K562 (cell line): ENCODE data around the gene MAPK8IP1. TPM values are rescaled to one million over a fixed set of nuclear protein-coding genes. Genes with fewer than 3 reads are reported as not detected.

ENCODE experiments used
- ATAC-seq: fragments of 200-7000 bp; cut with Tn5 transposase; 3 replicates; pipeline ENCODE4 v1.9.1; 2020; ENCODE audit warnings: moderate library complexity
- BruUV-seq: library from RNA; stranded (reverse); fragments of 400-500 nt; replicated peaks from 2 replicates; lab custom pipeline; 2021; lab: Mats Ljungman, UMichigan
- CTCF ChIA-PET: fragments of 300-600 bp; formaldehyde crosslinking; extraction: SDS; loops from one replicate; lab custom pipeline; 2021; ENCODE audit warnings: low intra/inter-chr PET ratio; lab: Yijun Ruan, JAX
- POLR2A ChIA-PET: fragments of 300-600, 350-650 bp; sonication (Branson Sonifier 250); formaldehyde crosslinking; extraction: SDS; loops from one replicate; lab custom pipeline; 2021; ENCODE audit warnings: antibody characterized with exemption, inconsistent platforms; lab: Yijun Ruan, JAX
- DNase-seq, 4 experiments: peaks; one replicate each; pipeline versions ENCODE4 v3.0.0 to v3.0.0-alpha.2; 2011 to 2018; ENCODE audit warnings: low spot score in 3 of 4, mixed read lengths in 3 of 4; ENCODE audit errors: extremely low read depth in 1 of 4
- FAIRE-seq: peaks from 2 replicates; lab custom pipeline; 2011; peaks lifted over from hg19 to GRCh38; lab: Jason Lieb, UNC
- H2AFZ ChIP-seq: 2 replicates; pipeline ENCODE4 v1.6.0; 2011; ENCODE audit warnings: low read depth, low read length, control low read depth, inconsistent platforms
- H3K27ac ChIP-seq: fragments of 200-600 bp; 3 replicates; pipeline ENCODE4 v1.8.0; 2011; ENCODE audit warnings: low read depth, mild to moderate bottlenecking, control low read depth, inconsistent platforms, low read length, moderate library complexity, mixed read lengths; ENCODE audit errors: extremely low read depth
- H3K27me3 ChIP-seq, 2 experiments: fragments of 300-600 bp in 1 of 2; 2 replicates in 1 of 2; 3 replicates in 1 of 2; pipeline versions ENCODE4 v1.6.0 to v1.8.0; 2011; ENCODE audit warnings: inconsistent platforms in 2 of 2, low read length in 2 of 2, mild to moderate bottlenecking in 1 of 2, mixed read lengths in 1 of 2, moderate library complexity in 1 of 2; ENCODE audit not compliant: control insufficient read depth in 2 of 2, insufficient read depth in 2 of 2
- H3K36me3 ChIP-seq: fragments of 300-600 bp; 3 replicates; pipeline ENCODE4 v1.8.0; 2011; ENCODE audit warnings: mild to moderate bottlenecking, low read length, inconsistent platforms; ENCODE audit not compliant: control insufficient read depth, insufficient read depth
- H3K4me1 ChIP-seq, 2 experiments: fragments of 200-600 bp in 1 of 2; replicated peaks in 1 of 2; 2 replicates in 1 of 2; 3 replicates in 1 of 2; pipeline versions ENCODE4 v1.5.1 to v1.8.0; 2011; ENCODE audit warnings: inconsistent platforms in 2 of 2, low read length in 2 of 2, mild to moderate bottlenecking in 1 of 2, mixed read lengths in 1 of 2, moderate library complexity in 1 of 2; ENCODE audit not compliant: control insufficient read depth in 2 of 2, insufficient read depth in 2 of 2
- H3K4me2 ChIP-seq: 2 replicates; pipeline ENCODE4 v1.6.1; 2011; ENCODE audit warnings: low read length, control low read depth, inconsistent platforms, mixed read lengths; ENCODE audit not compliant: insufficient read depth
- H3K4me3 ChIP-seq: fragments of 200-600 bp; sonication (generic), shearing (Covaris generic); 2 replicates; pipeline ENCODE4 v1.5.1; 2016; ENCODE audit warnings: control low read depth, inconsistent platforms
- H3K79me2 ChIP-seq: fragments of 200-600 bp; 3 replicates; pipeline ENCODE4 v1.8.0; 2011; ENCODE audit warnings: low read length, inconsistent platforms; ENCODE audit not compliant: control insufficient read depth, insufficient read depth
- H3K9ac ChIP-seq, 2 experiments: 2 replicates each; pipeline versions ENCODE4 v1.6.0 to v1.6.1; 2011; ENCODE audit warnings: low read depth in 2 of 2, low read length in 2 of 2, control low read depth in 1 of 2, inconsistent platforms in 1 of 2, mild to moderate bottlenecking in 1 of 2, mixed read lengths in 1 of 2; ENCODE audit not compliant: insufficient read depth in 1 of 2
- H3K9me1 ChIP-seq: one replicate; pipeline ENCODE4 v1.6.0; 2011; ENCODE audit warnings: inconsistent platforms, mild to moderate bottlenecking, low read length, moderate library complexity; ENCODE audit not compliant: control insufficient read depth, insufficient read depth
- H3K9me3 ChIP-seq: replicated peaks from 2 replicates; pipeline ENCODE4 v1.5.1; 2011; ENCODE audit warnings: low read depth, low read length, inconsistent platforms; ENCODE audit not compliant: control insufficient read depth, insufficient read depth
- H4K20me1 ChIP-seq: replicated peaks from 2 replicates; pipeline ENCODE4 v1.6.1; 2011; ENCODE audit warnings: low read length, inconsistent platforms, mixed read lengths; ENCODE audit not compliant: control insufficient read depth, insufficient read depth
- BDP1 ChIP-seq: IDR thresholded peaks from 3 replicates; pipeline ENCODE4 v1.6.1; 2011; ENCODE audit not compliant: insufficient read length, insufficient read depth
- CHCHD3 ChIP-seq: fragments of 250-450 bp; sonication (Bioruptor Pico); IDR thresholded peaks from 2 replicates; pipeline ENCODE4 v2.1.2; 2022; ENCODE audit warnings: mild to moderate bottlenecking
- CREBBP ChIP-seq: IDR thresholded peaks from one replicate; pipeline ENCODE4 v1.6.1; 2012; ENCODE audit warnings: low read depth, mild to moderate bottlenecking, control low read depth, inconsistent platforms, low read length
- EGR1 ChIP-seq: fragments of 450-650 bp; conservative IDR thresholded peaks from 2 replicates; pipeline ENCODE4 v1.6.1; 2017; ENCODE audit warnings: mild to moderate bottlenecking
- ELF2 ChIP-seq: fragments of 250-450 bp; sonication (Bioruptor Pico); IDR thresholded peaks from 2 replicates; pipeline ENCODE4 v1.5.0; 2021; ENCODE audit warnings: mild to moderate bottlenecking
- FOXM1 ChIP-seq, 2 experiments: fragments of 450-650 bp in 1 of 2; sonication (generic) in 1 of 2; formaldehyde crosslinking in 1 of 2; IDR thresholded peaks; 2 replicates each; pipeline versions ENCODE4 v1.6.1 to v1.9.0; 2017 to 2022; ENCODE audit warnings: low read depth in 2 of 2, mild to moderate bottlenecking in 2 of 2, missing genetic modification reagents in 1 of 2, moderate library complexity in 1 of 2
- GABPB2 ChIP-seq: fragments of 250-450 bp; sonication (Bioruptor Pico); conservative IDR thresholded peaks from 2 replicates; pipeline ENCODE4 v1.5.1; 2021; ENCODE audit warnings: mild to moderate bottlenecking
- GMEB1 ChIP-seq: fragments of 250-450 bp; sonication (Bioruptor Pico); IDR thresholded peaks from 2 replicates; pipeline ENCODE4 v1.4.0; 2020; ENCODE audit warnings: mild to moderate bottlenecking
- KLF6 ChIP-seq: fragments of 250-450 bp; sonication (Bioruptor Pico); IDR thresholded peaks from 2 replicates; pipeline ENCODE4 v1.4.0; 2020; ENCODE audit warnings: mild to moderate bottlenecking, moderate library complexity, borderline replicate concordance
- MIER1 ChIP-seq: fragments of 450-650 bp; IDR thresholded peaks from 2 replicates; pipeline ENCODE4 v1.6.1; 2016; ENCODE audit warnings: antibody characterized with exemption, mild to moderate bottlenecking, low read depth
- POLR2G ChIP-seq: fragments of 200-400 bp; formaldehyde crosslinking; IDR thresholded peaks from 2 replicates; pipeline ENCODE4 v1.6.1; 2017; ENCODE audit warnings: low read depth, mild to moderate bottlenecking, antibody characterized with exemption, low read length, moderate library complexity
- SLC30A9 ChIP-seq: fragments of 250-450 bp; sonication (Bioruptor Pico); IDR thresholded peaks from 2 replicates; pipeline ENCODE4 v1.8.0; 2022; ENCODE audit warnings: mild to moderate bottlenecking, moderate library complexity
- SMARCE1 ChIP-seq: fragments of 450-650 bp; IDR thresholded peaks from 2 replicates; pipeline ENCODE4 v1.7.1; 2016; ENCODE audit warnings: mild to moderate bottlenecking
- SP2 ChIP-seq: IDR thresholded peaks from 2 replicates; pipeline ENCODE4 v1.6.1; 2011; ENCODE audit warnings: mild to moderate bottlenecking, low read depth, low read length, moderate library complexity; ENCODE audit not compliant: poor library complexity, severe bottlenecking; ENCODE audit errors: extremely low read depth
- TAF15 ChIP-seq: fragments of 200-400 bp; formaldehyde crosslinking; IDR thresholded peaks from 2 replicates; pipeline ENCODE4 v1.6.1; 2017; ENCODE audit warnings: mild to moderate bottlenecking, low read depth, low read length, moderate library complexity
- XRCC3 ChIP-seq: fragments of 450-650 bp; IDR thresholded peaks from 2 replicates; pipeline ENCODE4 v1.6.1; 2017; ENCODE audit warnings: mild to moderate bottlenecking, moderate library complexity
- ZNF197 ChIP-seq: fragments of 200-800 bp; sonication (Bioruptor generic); IDR thresholded peaks from 2 replicates; pipeline ENCODE4 v1.6.1; 2016; ENCODE audit warnings: low read depth, missing genetic modification characterization, missing compliant biosample characterization
- ZNF280B ChIP-seq: fragments of 250-450 bp; sonication (Bioruptor Pico); IDR thresholded peaks from 2 replicates; pipeline ENCODE4 v1.5.1; 2021; ENCODE audit warnings: mild to moderate bottlenecking
- ZNF707 ChIP-seq: fragments of 250-450 bp; sonication (Bioruptor Pico); conservative IDR thresholded peaks from 2 replicates; pipeline ENCODE4 v1.8.0; 2022; ENCODE audit warnings: inconsistent platforms, mild to moderate bottlenecking, moderate library complexity
- ZSCAN29 ChIP-seq: fragments of 450-650 bp; IDR thresholded peaks from 2 replicates; pipeline ENCODE4 v1.6.1; 2017
- WGBS: fragments of 100-300 bp; shearing (Covaris generic); methylation state at CpG from one replicate; pipeline ENCODE4 v1.1.6; 2016; ENCODE audit warnings: low coverage, mixed read lengths; ENCODE audit not compliant: insufficient coverage; ENCODE audit errors: missing lambda C conversion rate; 5-methylcytosine and 5-hydroxymethylcytosine counted together
- in situ Hi-C: fragments of 300-500 bp; cut with MboI; formaldehyde crosslinking; loops from 4 replicates; pipeline ENCODE4 v1.15.0; 2018; ENCODE audit warnings: inconsistent platforms, mixed read lengths
- intact Hi-C: fragments of 100-400 bp; cut with micrococcal nuclease; formaldehyde crosslinking; loops from 2 replicates; pipeline ENCODE4 v1.14.2; 2022
- polyA plus RNA-seq, 8 experiments: library from polyadenylated mRNA; depleted of rRNA in 4 of 8; stranded (reverse) in 5 of 8; unstranded in 3 of 8; fragments of >200 nt; fragmentation: Nextera tagmentation in 2 of 8; fragmentation: Illumina TruSeq in 1 of 8; extraction: Ambion mirVana in 2 of 8; extraction: Trizol in 1 of 8; gene quantifications; 2 replicates each; pipeline versions ENCODE4 v1.2.1 to v1.2.3, GENCODE V29; 2011 to 2014; ENCODE audit warnings: inconsistent platforms in 1 of 8, missing spikeins in 1 of 8
- total RNA-seq, 7 experiments: library from RNA; depleted of rRNA in 6 of 7; stranded (reverse); fragments of >200 nt in 6 of 7; fragmentation: Illumina TruSeq in 2 of 7; extraction: Trizol in 2 of 7; gene quantifications; 2 replicates each; pipeline versions ENCODE4 v1.2.1 to v1.2.3, GENCODE V29; 2011 to 2021; ENCODE audit warnings: low replicate concordance in 1 of 7

MAPK8IP1 gene
- total and polyA plus RNA-seq, 9 of the 15 experiments (the other 6 are each of a cell fraction or from before 2014, with no cell fraction given), result 0.13 to 6.9 (median 2.5) TPM

GRCh38 chr11:45885921-45886721 lies 670 bp downstream of the MAPK8IP1 start:
- Histone ChIP-seq H4K20me1 (peaks cover 30% of the 10 kb centered on the region), H3K4me1 (peaks cover 0 to 18% of the 10 kb centered on the region in 2 experiments; a peak in 3 of 5 replicates), H3K36me3 (peaks cover 14% of the 10 kb centered on the region; the same call in 2 of the 3 replicates), H3K9ac (peak overlapping the region in 1 of 2 experiments; percentile 81; a peak in 2 of 4 replicates), H3K4me2 (peak overlapping the region; percentile 52; the same call in 1 of the 2 replicates), H3K27ac (no peak overlapping the region), H3K27me3 (no peaks in the 10 kb centered on the region; a peak in 1 of 5 replicates), H2AFZ (peak overlapping the region; percentile 66; the same call in 1 of the 2 replicates), H3K9me3 (no peaks in the 10 kb centered on the region), H3K9me1 (no peaks in the 10 kb centered on the region), H3K4me3 (peak overlapping the region; percentile 55), H3K79me2 (no peaks in the 10 kb centered on the region)
- FAIRE-seq (no peak), DNase-seq (no peak), ATAC-seq (no peak)
- ChIA-PET POLR2A (interaction anchor here (1.0 kb wide), 1 partner anchor 36 kb away, joined by 3 read pairs; no protein-coding TSS in a partner anchor), CTCF (interaction anchor here (0.6 kb wide), 1 partner anchor 432 kb away, joined by 3 read pairs; no protein-coding TSS in a partner anchor)
- in situ Hi-C loops (no loop called here), intact Hi-C loops (no loop called here)
- no TSS peak for BruUV-seq
- 39% methylated on average over 26 of the region's 43 CpGs for WGBS
- TF ChIP-seq GMEB1 (CRISPR knock-in tag), result no peak
- no peak for TF ChIP-seq ELF2 (CRISPR knock-in tag)
- no peak for TF ChIP-seq ZNF197 (CRISPR knock-in tag)
- no peak for TF ChIP-seq ZNF707 (CRISPR knock-in tag)
- TF ChIP-seq BDP1, result no peak
- no peak for TF ChIP-seq CREBBP
- no peak for TF ChIP-seq FOXM1 (IDR thresholded peaks at IDR 0.05; ENCODE audit: low read depth)
- no peak for TF ChIP-seq FOXM1 (CRISPR knock-in tag; IDR thresholded peaks at IDR 0.05; ENCODE audit: low read depth)
- no peak for TF ChIP-seq SMARCE1
- TF ChIP-seq ZSCAN29, result no peak
- TF ChIP-seq XRCC3, result no peak
- TF ChIP-seq SP2, result no peak
- no peak for TF ChIP-seq GABPB2
- TF ChIP-seq MIER1, result no peak
- TF ChIP-seq TAF15, result no peak
- TF ChIP-seq SLC30A9, result no peak
- TF ChIP-seq CHCHD3 (CRISPR knock-in tag), result no peak
- no peak for TF ChIP-seq ZNF280B (CRISPR knock-in tag)
- peak; percentile 48 for TF ChIP-seq POLR2G
- TF ChIP-seq KLF6 (CRISPR knock-in tag), result no peak
- TF ChIP-seq EGR1, result peak; percentile 37; the same call in 1 of the 2 replicates
